ENCODE results near the gene TMED5. TPM values are rescaled to one million over a fixed set of nuclear protein-coding genes. Genes with fewer than 3 reads are reported as not detected.

The TMED5 gene
- total RNA-seq, 1 donor from 2014 or later: 134 TPM

DNA sequence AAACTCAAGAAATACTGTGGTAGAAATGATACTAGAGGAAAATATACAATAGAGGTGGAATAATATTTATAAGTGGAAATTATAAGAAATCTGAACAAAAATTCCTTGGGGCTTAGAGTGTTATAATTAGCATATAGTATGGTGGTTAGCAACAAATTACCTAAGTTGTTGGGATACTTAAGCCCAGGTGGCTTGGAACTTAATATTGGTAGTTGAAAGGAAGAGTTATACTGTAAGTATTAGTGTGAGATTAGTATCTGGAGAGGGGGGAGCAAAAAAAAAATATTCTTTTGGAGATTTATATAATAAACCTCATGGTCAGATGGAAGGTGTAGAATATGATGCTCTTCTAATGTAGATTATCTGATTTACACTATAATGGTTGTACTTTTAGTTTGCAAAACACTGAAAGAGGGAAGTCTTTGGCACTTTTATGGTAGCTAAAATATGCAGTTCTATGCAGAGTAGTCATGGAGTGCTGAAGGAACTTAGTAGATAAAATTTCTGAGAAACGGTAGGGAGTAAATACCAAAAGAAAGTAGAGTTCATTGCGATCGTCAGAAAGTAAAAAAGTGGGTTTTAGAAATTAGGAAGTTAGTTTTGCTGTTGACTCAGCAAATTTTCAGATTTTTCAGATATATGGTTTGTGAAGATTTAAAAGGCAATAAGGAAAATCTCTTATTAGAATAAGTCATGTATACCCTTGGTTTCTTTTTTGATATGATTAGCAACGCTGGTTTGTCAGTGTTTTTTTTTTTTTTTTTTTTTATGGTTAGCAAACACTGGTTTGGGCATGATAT, 55.5 kb downstream of the TMED5 start:
- DNase-seq (ENCODE audit: low read depth): no peak

- no peak for DNase-seq (ENCODE audit: low read depth)
Observed at GRCh38 chr1:93123201-93123783, 56.9 kb downstream of the TMED5 start.

GRCh38 chr1:93120614-93121013, 59.6 kb downstream of the TMED5 start:
- no peak for DNase-seq (ENCODE audit: low read depth)

GRCh38 chr1:93114391-93114790, 65.8 kb downstream of the TMED5 start:
- DNase-seq (ENCODE audit: low read depth): no peak

GRCh38 chr1:93113127-93113526, 67.1 kb downstream of the TMED5 start:
- DNase-seq (ENCODE audit: low read depth): no peak

- no peak for DNase-seq (ENCODE audit: low read depth)
Observed at GRCh38 chr1:93111561-93111960, 68.7 kb downstream of the TMED5 start.

DNA sequence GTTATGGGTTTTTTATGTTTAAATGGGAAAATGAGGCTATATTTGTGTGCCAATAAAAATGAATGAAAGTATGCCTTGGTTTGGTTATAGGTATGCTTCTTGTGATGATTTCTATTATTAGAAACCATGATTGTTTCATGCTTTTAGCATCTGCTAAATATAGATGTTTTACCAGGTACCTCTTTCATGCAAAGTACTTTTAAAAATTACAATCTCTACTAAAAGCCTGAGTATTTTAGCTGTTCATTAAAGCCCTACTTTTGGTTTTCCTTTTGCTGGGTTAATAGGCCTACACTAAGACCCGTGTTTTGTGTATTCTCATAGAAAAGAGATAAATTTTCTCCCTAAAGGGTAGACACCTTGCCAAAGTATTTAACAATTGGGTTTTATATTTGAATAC, 69.1 kb downstream of the TMED5 start:
- DNase-seq (ENCODE audit: low read depth): no peak

DNA sequence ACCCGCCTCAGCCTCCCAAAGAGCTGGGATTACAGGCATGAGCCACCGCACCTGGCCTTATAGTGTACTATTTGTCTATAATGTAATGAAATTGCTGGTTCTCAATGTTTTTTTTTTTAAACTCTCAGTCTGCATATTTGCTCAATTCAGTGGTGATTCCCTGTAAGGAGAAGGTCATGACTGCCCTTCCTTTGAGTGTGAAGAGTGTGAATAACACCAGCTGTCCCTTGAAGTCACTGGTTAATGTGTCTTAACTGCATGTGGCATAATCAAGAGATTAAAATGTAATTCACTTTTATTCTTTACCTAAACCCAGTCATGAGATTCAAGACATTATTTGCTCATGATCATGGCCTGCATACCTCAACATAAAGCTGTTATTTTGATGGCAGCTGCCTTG, 70.6 kb downstream of the TMED5 start:
- DNase-seq (ENCODE audit: low read depth): no peak

- DNase-seq (ENCODE audit: low read depth): no peak
Observed at GRCh38 chr1:93108335-93108734, 71.9 kb downstream of the TMED5 start.

DNA sequence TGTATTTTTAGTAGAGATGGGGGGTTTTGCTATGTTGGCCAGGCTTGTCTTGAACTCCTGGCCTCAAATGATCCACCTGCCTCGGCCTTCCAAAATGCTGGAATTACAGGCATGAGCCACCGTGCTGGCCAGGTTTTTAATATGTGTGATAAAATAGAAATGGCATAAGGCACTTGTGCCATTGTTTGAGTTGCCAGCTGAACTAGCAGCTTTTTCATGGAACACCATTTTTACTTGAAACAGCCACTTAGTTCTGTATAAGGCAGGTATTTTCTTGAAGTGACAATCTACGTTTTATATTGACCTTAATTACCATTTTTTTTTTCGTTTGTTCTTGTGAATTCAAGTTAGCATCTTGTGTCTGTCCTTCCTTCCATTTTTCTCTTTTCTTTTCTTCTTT, 72.8 kb downstream of the TMED5 start:
- DNase-seq (ENCODE audit: low read depth): no peak

GRCh38 chr1:93106226-93106625, 74.0 kb downstream of the TMED5 start:
- peak; percentile 18 for DNase-seq (ENCODE audit: low read depth)

GRCh38 chr1:93102142-93102541, 78.1 kb downstream of the TMED5 start:
- no peak for DNase-seq (ENCODE audit: low read depth)

Other genes with a start within 250 kb of the TMED5 start
- 5.7 and 7.1 TPM in 2 replicates for gene DIPK1A, start 219.0 kb downstream of the TMED5 start, total RNA-seq
- 32.1 and 43.7 TPM in 2 replicates for gene MTF2, start 101.1 kb downstream of the TMED5 start, total RNA-seq
- gene CCDC18, start 311 bp upstream of the TMED5 start, total RNA-seq: 9.7 and 10.2 TPM in 2 replicates
- gene DR1, start 165.5 kb upstream of the TMED5 start, total RNA-seq: 37.7 and 46.6 TPM in 2 replicates